NCI-H1417 treated with DMSO at 0.1 percent for 48 hours (cell line): Measurements from ENCODE around the gene AMN1.
"Not testable (repeated sequence)": the region's sequence is repeated elsewhere in the genome, so short reads cannot be mapped to it uniquely, and the experiment has no call there.

ENCODE experiments used
- DNase-seq: peaks from one replicate; lab custom pipeline; 2025; lab: John Stamatoyannopoulos, UW

Gene AMN1

GRCh38 chr12:31685801-31686200, 43.0 kb downstream of the AMN1 start:
- DNase-seq, result no peak

GRCh38 chr12:31682136-31682962, 46.5 kb downstream of the AMN1 start:
- DNase-seq, result peak; percentile 1

- no peak for DNase-seq
Observed at GRCh38 chr12:31672521-31672920, 56.3 kb downstream of the AMN1 start.

GRCh38 chr12:31669582-31669981, 59.2 kb downstream of the AMN1 start:
- not testable (repeated sequence) for DNase-seq

- no peak for DNase-seq
Observed at GRCh38 chr12:31669020-31669419, 59.8 kb downstream of the AMN1 start.

- DNase-seq, result no peak
Observed at GRCh38 chr12:31664038-31664437, 64.8 kb downstream of the AMN1 start.

- no peak for DNase-seq
Observed at GRCh38 chr12:31663576-31663975, 65.2 kb downstream of the AMN1 start.

GRCh38 chr12:31662176-31662849, 66.5 kb downstream of the AMN1 start:
- no peak for DNase-seq

- DNase-seq, result peak; percentile 79
Observed at GRCh38 chr12:31659087-31659942, 69.5 kb downstream of the AMN1 start, which contains the start of gene ETFBKMT. TSS of gene ETFBKMT (plus strand) at chr12:31659688. CDS start at chr12:31661954, 2,266 bp downstream.

GRCh38 chr12:31658471-31659086, 70.2 kb downstream of the AMN1 start:
- no peak for DNase-seq

- DNase-seq, result no peak
Observed at GRCh38 chr12:31655792-31656191, 73.0 kb downstream of the AMN1 start.

- DNase-seq, result no peak
Observed at GRCh38 chr12:31655208-31655607, 73.6 kb downstream of the AMN1 start.

- no peak for DNase-seq
Observed at GRCh38 chr12:31651893-31652521, 76.8 kb downstream of the AMN1 start.

- no peak for DNase-seq
Observed at GRCh38 chr12:31650918-31651317, 77.9 kb downstream of the AMN1 start.

- no peak for DNase-seq
Observed at GRCh38 chr12:31647086-31647491, 81.7 kb downstream of the AMN1 start.

GRCh38 chr12:31645924-31646323, 82.9 kb downstream of the AMN1 start:
- no peak for DNase-seq

- DNase-seq, result no peak
Observed at GRCh38 chr12:31644536-31644935, 84.3 kb downstream of the AMN1 start.

GRCh38 chr12:31641509-31642090, 87.2 kb downstream of the AMN1 start:
- DNase-seq, result no peak

GRCh38 chr12:31634620-31635019, 94.2 kb downstream of the AMN1 start:
- no peak for DNase-seq

GRCh38 chr12:31633464-31633863, 95.4 kb downstream of the AMN1 start:
- no peak for DNase-seq

GRCh38 chr12:31631809-31632208, 97.0 kb downstream of the AMN1 start:
- no peak for DNase-seq
